Natural killer cell (primary cell): ENCODE data around the gene SLC17A7. TPM values are rescaled to one million over a fixed set of nuclear protein-coding genes. Genes with fewer than 3 reads are reported as not detected.
A peak's percentile ranks its signal among the peaks of the same experiment; 100 is the strongest.
"Not testable (repeated sequence)": the region's sequence is repeated elsewhere in the genome, so short reads cannot be mapped to it uniquely, and the experiment has no call there.

ENCODE experiments used
- ATAC-seq, 3 donors: fragments of 150-1000 bp in 2 of 3; fragments of 200-7000 bp in 1 of 3; cut with Tn5 transposase; 1 replicate in 1 of 3; 2 replicates in 2 of 3; pipeline ENCODE4 v1.10.0; 2021; ENCODE audit warnings: mild to moderate bottlenecking in 2 of 3, moderate library complexity in 2 of 3
- DNase-seq, 2 donors: peaks; one replicate each; pipeline versions ENCODE4 v3.0.0 to v3.0.0-alpha.2; 2013 to 2021; ENCODE audit warnings: mixed read lengths in 1 of 2
- H3K27ac ChIP-seq: one replicate; pipeline ENCODE4 v1.5.1; 2013; ENCODE audit warnings: mild to moderate bottlenecking, low read length
- H3K27me3 ChIP-seq: one replicate; pipeline ENCODE4 v1.6.1; 2013; ENCODE audit warnings: low read length; ENCODE audit not compliant: control insufficient read depth, insufficient read depth
- H3K36me3 ChIP-seq: one replicate; pipeline ENCODE4 v1.6.1; 2013; ENCODE audit warnings: low read length; ENCODE audit not compliant: control insufficient read depth, insufficient read depth
- H3K4me1 ChIP-seq: one replicate; pipeline ENCODE4 v1.6.1; 2013; ENCODE audit warnings: low read length; ENCODE audit not compliant: control insufficient read depth, insufficient read depth
- H3K4me3 ChIP-seq: one replicate; pipeline ENCODE4 v1.5.1; 2013; ENCODE audit warnings: low read length
- H3K9me3 ChIP-seq: one replicate; pipeline ENCODE4 v1.6.1; 2013; ENCODE audit warnings: low read length; ENCODE audit not compliant: control insufficient read depth, insufficient read depth
- H3K27ac Mint-ChIP-seq, 2 donors: one replicate each; pipeline ENCODE4 v1.8.0; 2022; ENCODE audit warnings: mild to moderate bottlenecking in 2 of 2, mixed read lengths in 2 of 2, moderate library complexity in 1 of 2
- H3K27me3 Mint-ChIP-seq, 2 donors: one replicate each; pipeline ENCODE4 v1.8.0; 2022; ENCODE audit warnings: low read depth in 2 of 2, mixed read lengths in 2 of 2
- H3K36me3 Mint-ChIP-seq: one replicate; pipeline ENCODE4 v1.8.0; 2022; ENCODE audit warnings: mixed read lengths
- H3K4me1 Mint-ChIP-seq, 2 donors: one replicate each; pipeline ENCODE4 v1.8.0; 2022; ENCODE audit warnings: mixed read lengths in 2 of 2
- H3K4me3 Mint-ChIP-seq: one replicate; pipeline ENCODE4 v1.8.0; 2022; ENCODE audit warnings: mild to moderate bottlenecking, moderate library complexity, mixed read lengths
- H3K9me3 Mint-ChIP-seq, 2 donors: one replicate each; pipeline ENCODE4 v1.8.0; 2022; ENCODE audit warnings: mixed read lengths in 2 of 2
- CTCF ChIP-seq: fragments of 200-600 bp; IDR thresholded peaks from one replicate; pipeline ENCODE4 v1.8.0; 2022; ENCODE audit warnings: antibody characterized with exemption
- WGBS: methylation state at CpG from one replicate; pipeline ENCODE4 v1.1.7; 2013; ENCODE audit warnings: missing lambda C conversion rate; ENCODE audit not compliant: insufficient coverage; 5-methylcytosine and 5-hydroxymethylcytosine counted together
- intact Hi-C: fragments of 100-400 bp; cut with micrococcal nuclease; formaldehyde crosslinking; loops from one replicate; pipeline ENCODE4 v1.14.2; 2022
- total RNA-seq, 4 donors: library from RNA; stranded (reverse); fragments of 120-200 nt in 1 of 4; gene quantifications; one replicate each; pipeline versions ENCODE4 v1.2.3 to v1.2.4, GENCODE V29; 2013 to 2022

Gene SLC17A7
- total RNA-seq, 3 donors from 2014 or later (not counting 1 experiment from before 2014, with no cell fraction given) = not detected

GRCh38 chr19:49461656-49462055, 20.3 kb upstream of the SLC17A7 start:
- no peaks in the 10 kb centered on the region for H3K27me3 Mint-ChIP-seq
- peaks cover 0 to 6% of the 10 kb centered on the region in 2 donors for H3K4me1 Mint-ChIP-seq
- intact Hi-C loops = no loop called here
- no peaks in the 10 kb centered on the region for H3K9me3 Mint-ChIP-seq
- Histone ChIP-seq H3K4me1 (peaks cover 15% of the 10 kb centered on the region), H3K27me3 (no peaks in the 10 kb centered on the region), H3K4me3 (no peak overlapping the region), H3K9me3 (no peaks in the 10 kb centered on the region), H3K27ac (no peak overlapping the region), H3K36me3 (peaks cover 38% of the 10 kb centered on the region)
- no peak overlapping the region for H3K27ac Mint-ChIP-seq
- DNase-seq (no peak), ATAC-seq (no peak)
- no peaks in the 10 kb centered on the region for H3K36me3 Mint-ChIP-seq
- no peak overlapping the region for H3K4me3 Mint-ChIP-seq
- no peak for TF ChIP-seq CTCF
- 98% methylated on average over 37 of the region's 37 CpGs for WGBS

GRCh38 chr19:49461130-49461529, 19.8 kb upstream of the SLC17A7 start:
- H3K9me3 Mint-ChIP-seq, H3K27me3 Mint-ChIP-seq, H3K4me3 ChIP-seq, H3K27ac ChIP-seq, H3K27me3 ChIP-seq, ATAC-seq, H3K4me3 Mint-ChIP-seq, intact Hi-C loops, DNase-seq, H3K4me1 Mint-ChIP-seq, H3K27ac Mint-ChIP-seq, H3K36me3 Mint-ChIP-seq, H3K9me3 ChIP-seq: not testable (repeated sequence)
- H3K36me3 ChIP-seq = peaks cover 38% of the 10 kb centered on the region
- H3K4me1 ChIP-seq = peaks cover 15% of the 10 kb centered on the region
- no CpG with 5 or more reads among the region's 1 CpG for WGBS

- H3K4me3 Mint-ChIP-seq = no peak overlapping the region
- H3K27ac Mint-ChIP-seq = no peak overlapping the region
- TF ChIP-seq CTCF = no peak
- Histone ChIP-seq H3K4me1 (peaks cover 19% of the 10 kb centered on the region), H3K27ac (no peak overlapping the region), H3K36me3 (peaks cover 24% of the 10 kb centered on the region), H3K9me3 (no peaks in the 10 kb centered on the region), H3K4me3 (no peak overlapping the region), H3K27me3 (no peaks in the 10 kb centered on the region)
- ATAC-seq = no peak
- intact Hi-C loops = no loop called here
- no peaks in the 10 kb centered on the region for H3K9me3 Mint-ChIP-seq
- no peak for DNase-seq
- H3K36me3 Mint-ChIP-seq = no peaks in the 10 kb centered on the region
- WGBS = 92% methylated on average over 12 of the region's 12 CpGs
- H3K27me3 Mint-ChIP-seq = no peaks in the 10 kb centered on the region
- peaks cover 0 to 6% of the 10 kb centered on the region in 2 donors for H3K4me1 Mint-ChIP-seq
These were observed 18.1 kb upstream of the SLC17A7 start for GRCh38 chr19:49459388-49459787.

GRCh38 chr19:49458567-49458903, 17.2 kb upstream of the SLC17A7 start:
- peak overlapping the region in 1 of 2 donors; percentile 13 for H3K27ac Mint-ChIP-seq
- H3K4me1 Mint-ChIP-seq = peaks cover 9 to 14% of the 10 kb centered on the region in 2 donors
- no peaks in the 10 kb centered on the region for H3K9me3 ChIP-seq
- H3K36me3 Mint-ChIP-seq = no peaks in the 10 kb centered on the region
- ATAC-seq = no peak
- H3K27ac ChIP-seq = peak overlapping the region; percentile 80
- intact Hi-C loops = no loop called here
- H3K36me3 ChIP-seq = peaks cover 18% of the 10 kb centered on the region
- no peaks in the 10 kb centered on the region for H3K9me3 Mint-ChIP-seq
- no peak overlapping the region for H3K4me3 Mint-ChIP-seq
- no peak for TF ChIP-seq CTCF
- WGBS = 69% methylated on average over 4 of the region's 5 CpGs
- H3K27me3 Mint-ChIP-seq = no peaks in the 10 kb centered on the region
- no peaks in the 10 kb centered on the region for H3K27me3 ChIP-seq
- H3K4me1 ChIP-seq = peaks cover 27% of the 10 kb centered on the region
- no peak overlapping the region for H3K4me3 ChIP-seq
- DNase-seq = no peak
